ENCODE results near the gene BTBD2.

DNA sequence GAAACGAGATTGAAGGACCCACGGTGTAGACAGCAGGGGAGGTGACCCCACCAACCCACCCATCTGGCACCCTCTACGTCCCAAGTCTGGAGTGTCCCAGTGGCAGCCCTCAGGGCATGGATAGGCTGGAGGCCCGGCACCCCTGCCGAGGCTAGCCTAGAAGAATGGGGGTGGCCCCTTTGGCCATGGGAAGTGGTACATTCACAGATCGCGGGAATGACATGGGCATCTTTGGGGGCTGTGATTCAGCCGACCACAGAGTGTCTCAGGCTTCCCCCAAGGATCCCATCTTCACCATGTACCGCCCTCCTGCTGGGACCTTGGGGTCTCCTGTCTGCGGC, 46.8 kb upstream of the BTBD2 start:
- TF ChIP-seq, protein P1, sequence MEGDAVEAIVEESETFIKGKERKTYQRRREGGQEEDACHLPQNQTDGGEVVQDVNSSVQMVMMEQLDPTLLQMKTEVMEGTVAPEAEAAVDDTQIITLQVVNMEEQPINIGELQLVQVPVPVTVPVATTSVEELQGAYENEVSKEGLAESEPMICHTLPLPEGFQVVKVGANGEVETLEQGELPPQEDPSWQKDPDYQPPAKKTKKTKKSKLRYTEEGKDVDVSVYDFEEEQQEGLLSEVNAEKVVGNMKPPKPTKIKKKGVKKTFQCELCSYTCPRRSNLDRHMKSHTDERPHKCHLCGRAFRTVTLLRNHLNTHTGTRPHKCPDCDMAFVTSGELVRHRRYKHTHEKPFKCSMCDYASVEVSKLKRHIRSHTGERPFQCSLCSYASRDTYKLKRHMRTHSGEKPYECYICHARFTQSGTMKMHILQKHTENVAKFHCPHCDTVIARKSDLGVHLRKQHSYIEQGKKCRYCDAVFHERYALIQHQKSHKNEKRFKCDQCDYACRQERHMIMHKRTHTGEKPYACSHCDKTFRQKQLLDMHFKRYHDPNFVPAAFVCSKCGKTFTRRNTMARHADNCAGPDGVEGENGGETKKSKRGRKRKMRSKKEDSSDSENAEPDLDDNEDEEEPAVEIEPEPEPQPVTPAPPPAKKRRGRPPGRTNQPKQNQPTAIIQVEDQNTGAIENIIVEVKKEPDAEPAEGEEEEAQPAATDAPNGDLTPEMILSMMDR (IDR thresholded peaks at IDR 0.05), result no peak
- TF ChIP-seq POLR2A (IDR thresholded peaks at IDR 0.05), result no peak

All from Peyer's patch (tissue), 4 donors.